ENCODE results near the gene NINJ2.
"Not testable (repeated sequence)": the region's sequence is repeated elsewhere in the genome, so short reads cannot be mapped to it uniquely, and the experiment has no call there.

Gene NINJ2

DNA sequence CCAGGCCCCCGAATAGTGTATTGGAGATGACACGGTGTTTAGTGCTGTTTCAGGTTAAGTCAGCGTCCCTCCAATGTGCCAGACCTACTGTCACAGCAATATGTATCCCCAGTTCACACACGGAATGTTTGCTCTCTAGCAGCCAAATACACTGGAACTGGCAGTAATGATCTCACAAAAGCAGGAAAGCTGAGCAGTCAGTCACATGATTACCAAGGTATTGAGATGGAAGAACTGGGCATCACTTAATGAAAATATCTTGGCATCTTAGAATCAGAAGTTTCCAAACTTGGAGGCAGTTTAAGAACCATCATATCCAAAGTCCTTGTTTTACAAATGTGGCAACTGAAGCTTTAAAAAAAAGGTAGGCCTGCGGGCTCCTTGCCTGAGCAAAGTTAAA lies 23.3 kb downstream of the NINJ2 start:
- DNase-seq: no peak

- no peak for DNase-seq
These were observed 23.7 kb downstream of the NINJ2 start for GRCh38 chr12:639566-639965.

- no peak for DNase-seq
These were observed 24.2 kb downstream of the NINJ2 start for GRCh38 chr12:638953-639557.

DNA sequence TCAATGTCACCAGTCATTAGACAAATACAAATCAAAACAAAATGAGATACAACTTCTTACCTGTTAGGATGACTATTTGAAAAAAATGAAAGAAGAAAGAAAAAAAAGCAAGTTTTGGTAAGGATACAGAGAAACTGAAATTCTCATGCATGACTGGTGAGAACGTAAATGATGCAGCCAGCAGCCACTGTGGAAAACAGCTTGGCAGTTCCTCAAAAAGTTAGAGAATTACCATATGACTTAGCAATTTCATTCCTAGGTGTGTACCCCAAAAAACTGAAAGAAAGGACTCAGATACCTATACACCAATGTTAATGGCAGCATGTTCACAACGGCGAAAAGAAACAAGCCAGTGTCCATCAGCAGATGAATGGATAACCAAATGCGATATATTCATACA lies 26.6 kb downstream of the NINJ2 start:
- DNase-seq: no peak

- no peak for DNase-seq
These were observed 29.5 kb downstream of the NINJ2 start for GRCh38 chr12:633731-634130.

- DNase-seq: peak; percentile 89
These were observed 31.0 kb downstream of the NINJ2 start for GRCh38 chr12:632102-632696.

- DNase-seq: no peak
These were observed 32.3 kb downstream of the NINJ2 start for GRCh38 chr12:630656-631632.

DNA sequence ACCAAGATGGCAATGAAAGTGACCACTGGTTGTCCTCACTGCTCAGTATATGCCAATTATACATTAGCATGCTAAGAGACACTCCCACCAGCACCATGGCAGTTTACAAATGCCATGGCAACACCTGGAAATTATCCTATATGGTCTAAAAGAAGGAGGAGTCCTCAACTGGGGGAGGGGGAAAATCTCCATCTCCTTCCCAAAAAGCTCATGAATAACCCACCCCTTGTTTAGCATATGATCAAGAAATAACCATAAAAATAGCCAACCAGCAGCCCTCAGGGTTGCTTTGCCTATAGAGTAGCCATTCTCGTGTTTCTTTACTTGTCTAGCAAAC lies 34.5 kb downstream of the NINJ2 start:
- not testable (repeated sequence) for DNase-seq

DNA sequence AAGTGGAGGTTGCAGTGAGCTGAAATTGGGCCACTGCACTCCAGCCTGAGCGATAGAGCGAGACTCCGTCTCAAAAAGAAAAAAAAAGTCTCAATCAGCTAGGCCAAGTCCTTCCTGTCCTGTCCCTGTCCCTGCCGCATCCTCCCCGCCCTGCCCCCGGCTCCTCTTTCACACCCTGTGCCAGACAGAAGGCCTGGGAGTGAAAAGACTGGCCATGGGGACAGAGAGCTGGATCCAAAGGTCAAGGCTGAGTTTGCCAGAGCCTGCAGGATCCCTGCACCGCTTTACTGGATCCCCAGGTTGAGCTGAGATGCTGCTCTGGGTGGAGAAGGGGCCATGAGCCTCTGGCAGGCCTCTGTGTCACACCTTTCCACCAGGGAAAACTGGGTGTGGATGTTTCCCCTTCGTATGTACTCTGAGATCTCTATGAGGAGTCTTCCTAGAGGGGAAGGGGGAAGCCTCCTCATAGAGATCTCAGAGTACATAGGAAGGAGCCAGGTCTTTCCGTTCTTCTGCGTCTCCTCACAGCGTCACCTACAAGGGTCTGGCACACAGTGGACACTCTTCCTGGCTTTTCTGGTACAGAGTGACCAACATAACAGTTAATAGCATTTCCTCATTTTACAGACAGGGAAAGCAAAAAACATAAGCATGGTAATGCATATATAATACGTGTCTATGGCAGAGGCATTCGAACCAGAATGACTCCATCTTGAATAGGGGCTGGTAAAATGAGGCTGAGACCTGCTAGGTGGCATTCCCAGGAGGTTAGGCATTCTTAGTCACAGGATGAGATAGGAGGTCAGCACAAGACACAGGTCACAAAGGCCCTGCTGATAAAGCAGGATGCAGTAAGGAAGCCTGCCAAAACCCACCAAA lies 35.1 kb downstream of the NINJ2 start:
- DNase-seq: no peak

GRCh38 chr12:627285-627684 lies 36.0 kb downstream of the NINJ2 start:
- no peak for DNase-seq

DNA sequence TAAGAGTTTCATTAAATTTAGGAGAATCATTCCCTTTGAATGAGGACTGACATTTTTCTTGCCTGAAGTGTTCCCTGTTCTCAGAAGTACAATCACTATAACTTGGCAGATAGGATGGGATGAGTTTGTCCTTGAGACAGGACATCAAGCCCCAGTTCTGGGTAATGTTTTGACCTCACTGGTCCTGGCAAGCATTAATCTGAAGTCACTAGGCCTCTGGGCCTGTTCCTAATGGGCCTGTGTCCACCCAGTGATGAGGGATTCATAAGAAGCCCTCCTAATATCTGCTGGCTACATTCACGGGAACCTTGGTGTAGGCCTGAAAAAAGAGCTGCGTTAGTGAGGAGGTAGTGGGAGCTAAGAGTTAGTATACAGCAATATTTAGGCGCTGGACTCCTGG lies 37.2 kb downstream of the NINJ2 start:
- DNase-seq: no peak

DNA sequence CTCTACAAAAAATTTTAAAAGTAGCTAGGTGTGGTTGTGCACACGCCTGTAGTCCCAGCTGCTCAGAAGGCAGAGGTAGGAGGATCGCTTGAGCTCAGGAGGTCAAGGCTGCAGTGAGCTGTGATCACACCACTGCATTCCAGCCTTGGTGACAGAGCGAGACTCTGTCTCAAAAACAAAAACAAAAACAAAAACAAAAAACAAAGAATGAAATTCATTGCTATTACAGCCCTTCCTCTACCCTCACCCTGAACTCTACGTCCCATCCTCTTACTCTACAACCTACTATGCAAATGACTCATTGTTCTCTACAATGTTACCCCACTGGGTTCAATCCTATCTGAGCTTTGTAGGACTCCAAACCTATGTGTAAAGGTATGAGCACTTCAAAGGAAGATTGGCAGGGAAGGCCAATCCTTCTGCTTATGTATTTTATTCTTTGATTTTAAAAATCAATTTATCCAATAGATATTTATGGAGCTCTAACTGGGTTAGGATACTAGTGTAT lies 39.3 kb downstream of the NINJ2 start:
- no peak for DNase-seq

GRCh38 chr12:623172-623864 lies 39.9 kb downstream of the NINJ2 start:
- no peak for DNase-seq

DNA sequence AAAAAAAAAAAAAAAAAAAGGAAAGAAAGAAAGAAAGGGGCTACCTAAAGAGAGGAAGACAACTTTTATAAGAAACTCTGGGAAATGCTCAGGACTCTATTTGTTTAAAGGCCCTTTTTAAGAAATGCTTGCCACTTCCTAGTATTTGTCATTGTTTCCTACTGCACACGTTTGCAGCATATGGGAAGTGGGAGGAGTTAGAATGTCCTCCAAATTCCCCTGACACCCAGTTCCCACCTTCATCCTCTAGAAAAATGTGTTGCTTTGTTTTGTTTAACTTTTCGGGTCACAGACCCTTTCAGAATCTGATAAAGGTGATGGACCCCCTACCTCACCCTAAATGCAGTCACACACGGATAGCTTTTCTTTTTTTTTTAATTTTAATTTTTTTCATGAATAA lies 40.8 kb downstream of the NINJ2 start:
- no peak for DNase-seq

DNA sequence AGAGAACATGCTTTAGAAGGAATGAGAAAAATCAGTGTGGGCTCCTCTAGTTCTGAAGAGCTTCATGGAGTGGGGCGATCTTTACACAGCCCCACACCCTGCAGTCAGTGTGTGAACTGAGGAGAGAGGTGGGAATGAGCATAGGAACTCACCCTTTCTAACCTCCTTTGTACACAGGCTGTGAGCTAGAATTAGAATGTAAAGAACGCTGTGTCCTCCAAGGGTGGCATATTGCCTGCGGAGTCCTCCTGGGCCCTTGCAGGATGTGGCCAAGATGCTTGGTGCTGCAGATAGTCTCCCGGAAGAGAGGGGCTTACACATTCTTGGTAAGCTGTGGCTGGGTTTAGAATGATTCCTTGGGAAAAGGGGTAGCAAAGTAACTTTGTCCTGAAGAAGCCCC lies 43.9 kb downstream of the NINJ2 start:
- no peak for DNase-seq

GRCh38 chr12:618605-619004 lies 44.6 kb downstream of the NINJ2 start:
- DNase-seq: no peak

DNA sequence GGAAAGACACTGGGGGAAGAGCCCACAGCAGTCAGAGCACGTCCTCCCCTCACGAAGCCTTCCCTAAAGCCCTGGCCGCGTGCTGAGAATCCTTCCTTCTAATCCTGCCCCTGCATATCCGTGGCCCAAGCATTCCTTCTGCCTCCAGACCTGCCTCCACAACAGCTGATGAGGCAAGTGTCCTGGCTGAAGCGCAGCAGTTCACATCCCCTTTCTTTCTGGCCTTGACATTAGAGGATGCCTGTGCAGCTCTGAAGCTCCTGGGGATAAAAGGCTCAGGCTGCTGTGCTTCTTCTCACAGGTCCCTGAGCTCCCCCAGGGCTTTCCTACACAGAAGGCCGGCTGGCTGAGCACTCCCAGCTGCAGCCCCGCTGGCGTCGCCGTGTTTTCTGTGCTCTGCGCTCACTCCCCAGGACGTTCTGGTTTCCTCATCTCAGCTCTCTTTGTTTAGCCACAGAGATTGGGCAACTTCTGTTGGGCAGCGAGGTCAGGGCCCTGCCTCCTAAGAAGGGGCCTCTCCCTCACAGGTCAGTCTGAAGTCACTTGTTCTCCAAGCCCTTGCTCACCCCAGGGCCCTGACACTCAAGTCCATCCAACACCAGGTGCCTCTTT lies 45.8 kb downstream of the NINJ2 start:
- no peak for DNase-seq

- DNase-seq: no peak
These were observed 47.6 kb downstream of the NINJ2 start for GRCh38 chr12:615620-616019.

DNA sequence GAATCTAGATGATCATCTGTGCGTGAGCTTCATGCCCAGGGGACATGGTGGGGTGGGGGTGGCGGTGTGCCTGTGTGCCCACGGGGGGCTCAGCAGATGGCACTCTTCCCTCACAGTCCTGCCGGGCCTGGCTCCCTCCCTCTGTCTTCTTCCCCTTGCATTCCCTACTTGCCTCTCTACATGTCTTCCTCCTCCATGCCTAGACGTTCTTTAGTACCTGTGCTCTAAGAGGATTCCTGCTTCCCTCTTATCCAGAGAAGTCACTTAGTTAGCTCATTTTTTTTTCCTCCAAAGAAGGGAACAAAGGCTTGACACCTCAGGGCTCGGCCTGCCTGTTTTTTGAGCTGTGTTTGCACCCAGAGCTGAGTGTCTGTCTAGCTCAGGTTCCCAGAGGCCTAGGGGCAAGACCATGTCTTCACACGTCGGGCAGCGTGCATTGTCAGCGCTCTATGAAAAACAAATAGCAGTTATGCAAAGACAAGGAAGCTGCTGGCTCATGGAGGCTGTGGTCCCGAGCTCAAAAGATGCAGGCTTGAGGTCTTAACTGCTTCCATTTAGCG lies 48.8 kb downstream of the NINJ2 start:
- DNase-seq: no peak

DNA sequence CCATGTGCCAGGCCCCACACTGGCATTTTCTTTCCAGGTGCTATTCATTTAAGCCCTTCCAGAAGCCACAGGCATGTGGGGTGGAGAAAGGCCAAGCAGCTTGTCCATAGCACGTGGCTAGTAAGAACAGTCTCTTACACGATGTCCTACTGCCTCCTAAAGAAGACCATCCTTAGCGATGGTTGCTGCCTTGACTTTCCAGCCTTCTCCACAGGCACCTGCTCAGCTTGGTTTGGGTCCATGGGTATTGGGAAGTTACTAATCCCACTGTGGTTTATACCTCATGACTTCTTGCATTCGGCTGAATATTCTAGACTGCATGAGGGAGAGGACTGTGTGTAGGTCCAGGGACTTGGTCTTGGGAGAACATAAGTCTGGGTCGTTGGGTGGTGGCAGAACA lies 49.2 kb downstream of the NINJ2 start:
- no peak for DNase-seq

GRCh38 chr12:612886-613285 lies 50.4 kb downstream of the NINJ2 start:
- DNase-seq: no peak

DNA sequence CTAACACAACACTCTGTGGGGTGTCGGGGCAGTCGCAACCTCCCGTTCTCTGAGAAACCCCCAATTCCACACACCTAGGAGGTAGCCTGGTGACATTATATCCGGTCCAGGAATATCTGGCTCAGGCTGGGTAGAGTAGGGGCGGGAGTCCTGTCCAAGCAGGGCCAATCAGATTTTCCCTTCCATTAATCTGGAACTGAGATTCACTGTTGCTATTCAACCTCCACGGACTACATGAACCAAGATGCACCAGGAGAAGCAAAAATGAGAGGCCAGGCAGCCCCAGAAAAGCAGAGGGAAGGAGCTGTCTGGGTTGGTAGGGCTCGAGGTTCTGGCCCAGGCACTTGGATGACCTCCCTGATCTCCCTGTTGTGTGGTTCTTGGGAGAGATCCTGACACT lies 51.0 kb downstream of the NINJ2 start:
- no peak for DNase-seq
